ENCODE results near the gene FKTN.
"Not testable (repeated sequence)": the region's sequence is repeated elsewhere in the genome, so short reads cannot be mapped to it uniquely, and the experiment has no call there.

DNA sequence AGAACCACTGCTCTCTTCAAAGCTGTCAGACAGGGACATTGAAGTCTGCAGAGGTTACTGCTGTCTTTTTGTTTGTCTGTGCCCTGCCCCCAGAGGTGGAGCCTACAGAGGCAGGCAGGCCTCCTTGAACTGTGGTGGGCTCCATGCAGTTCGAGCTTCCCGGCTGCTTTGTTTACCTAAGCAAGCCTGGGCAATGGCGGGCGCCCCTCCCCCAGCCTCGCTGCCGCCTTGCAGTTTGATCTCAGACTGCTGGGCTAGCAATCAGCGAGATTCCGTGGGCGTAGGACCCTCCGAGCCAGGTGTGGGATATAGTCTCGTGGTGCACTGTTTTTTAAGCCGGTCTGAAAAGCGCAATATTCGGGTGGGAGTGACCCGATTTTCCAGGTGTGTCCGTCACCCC, 23.6 kb downstream of the FKTN start:
- not testable (repeated sequence) for TF ChIP-seq POLR2A (IDR thresholded peaks at IDR 0.05; ENCODE audit: extremely low read depth, insufficient read length); MYC (IDR thresholded peaks at IDR 0.05; ENCODE audit: low read depth, low read length)
- TF ChIP-seq, protein P1, sequence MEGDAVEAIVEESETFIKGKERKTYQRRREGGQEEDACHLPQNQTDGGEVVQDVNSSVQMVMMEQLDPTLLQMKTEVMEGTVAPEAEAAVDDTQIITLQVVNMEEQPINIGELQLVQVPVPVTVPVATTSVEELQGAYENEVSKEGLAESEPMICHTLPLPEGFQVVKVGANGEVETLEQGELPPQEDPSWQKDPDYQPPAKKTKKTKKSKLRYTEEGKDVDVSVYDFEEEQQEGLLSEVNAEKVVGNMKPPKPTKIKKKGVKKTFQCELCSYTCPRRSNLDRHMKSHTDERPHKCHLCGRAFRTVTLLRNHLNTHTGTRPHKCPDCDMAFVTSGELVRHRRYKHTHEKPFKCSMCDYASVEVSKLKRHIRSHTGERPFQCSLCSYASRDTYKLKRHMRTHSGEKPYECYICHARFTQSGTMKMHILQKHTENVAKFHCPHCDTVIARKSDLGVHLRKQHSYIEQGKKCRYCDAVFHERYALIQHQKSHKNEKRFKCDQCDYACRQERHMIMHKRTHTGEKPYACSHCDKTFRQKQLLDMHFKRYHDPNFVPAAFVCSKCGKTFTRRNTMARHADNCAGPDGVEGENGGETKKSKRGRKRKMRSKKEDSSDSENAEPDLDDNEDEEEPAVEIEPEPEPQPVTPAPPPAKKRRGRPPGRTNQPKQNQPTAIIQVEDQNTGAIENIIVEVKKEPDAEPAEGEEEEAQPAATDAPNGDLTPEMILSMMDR (IDR thresholded peaks at IDR 0.05; ENCODE audit: low read depth, low read length), result not testable (repeated sequence)
- TF ChIP-seq, protein P2, sequence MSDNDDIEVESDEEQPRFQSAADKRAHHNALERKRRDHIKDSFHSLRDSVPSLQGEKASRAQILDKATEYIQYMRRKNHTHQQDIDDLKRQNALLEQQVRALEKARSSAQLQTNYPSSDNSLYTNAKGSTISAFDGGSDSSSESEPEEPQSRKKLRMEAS (IDR thresholded peaks at IDR 0.05; ENCODE audit: low read depth, low read length), result not testable (repeated sequence)
